Cerebellar cortex (tissue), 1 donor: Measurements from ENCODE around the gene DHRS2.
A peak's percentile ranks its signal among the peaks of the same experiment; 100 is the strongest.
"Not testable (repeated sequence)": the region's sequence is repeated elsewhere in the genome, so short reads cannot be mapped to it uniquely, and the experiment has no call there.

Experiments used
- DNase-seq: peaks from one replicate; pipeline ENCODE4 v3.0.0-alpha.2; 2015; ENCODE audit warnings: low spot score

Gene DHRS2

GRCh38 chr14:23633160-23633701, 2.9 kb upstream of the DHRS2 start:
- no peak for DNase-seq

GRCh38 chr14:23634698-23635412, 1.3 kb upstream of the DHRS2 start:
- DNase-seq: not testable (repeated sequence)

- DNase-seq: not testable (repeated sequence)
Observed at GRCh38 chr14:23637312-23637654, 1.1 kb downstream of the DHRS2 start.

GRCh38 chr14:23637655-23638413, 1.7 kb downstream of the DHRS2 start:
- not testable (repeated sequence) for DNase-seq

- DNase-seq: no peak
Observed at GRCh38 chr14:23638414-23639047, 2.4 kb downstream of the DHRS2 start.

- no peak for DNase-seq
Observed at GRCh38 chr14:23639048-23639890, 3.1 kb downstream of the DHRS2 start.

GRCh38 chr14:23639891-23640523, 3.8 kb downstream of the DHRS2 start:
- no peak for DNase-seq

- peak; percentile 71 for DNase-seq
Observed at GRCh38 chr14:23640524-23641141, 4.5 kb downstream of the DHRS2 start.

- DNase-seq: no peak
Observed at GRCh38 chr14:23641180-23641914, 5.2 kb downstream of the DHRS2 start.

GRCh38 chr14:23641915-23642588, 5.9 kb downstream of the DHRS2 start:
- no peak for DNase-seq

GRCh38 chr14:23643533-23644194, 7.5 kb downstream of the DHRS2 start:
- no peak for DNase-seq

- no peak for DNase-seq
Observed at GRCh38 chr14:23644195-23644918, 8.2 kb downstream of the DHRS2 start.

GRCh38 chr14:23644919-23645336, 8.8 kb downstream of the DHRS2 start:
- DNase-seq: no peak

- no peak for DNase-seq
Observed at GRCh38 chr14:23645504-23645811, 9.3 kb downstream of the DHRS2 start.

GRCh38 chr14:23645812-23646647, 9.9 kb downstream of the DHRS2 start:
- DNase-seq: no peak

GRCh38 chr14:23646648-23647549, 10.7 kb downstream of the DHRS2 start:
- DNase-seq: no peak

- DNase-seq: no peak
Observed at GRCh38 chr14:23647619-23648018, 11.5 kb downstream of the DHRS2 start.
